ENCODE measurements around the gene CDK6. TPM values are rescaled to one million over a fixed set of nuclear protein-coding genes. Genes with fewer than 3 reads are reported as not detected.

CDK6 gene
- total and polyA plus RNA-seq, 4 donors = 3.3 to 35.0 (median 12.0) TPM

DNA sequence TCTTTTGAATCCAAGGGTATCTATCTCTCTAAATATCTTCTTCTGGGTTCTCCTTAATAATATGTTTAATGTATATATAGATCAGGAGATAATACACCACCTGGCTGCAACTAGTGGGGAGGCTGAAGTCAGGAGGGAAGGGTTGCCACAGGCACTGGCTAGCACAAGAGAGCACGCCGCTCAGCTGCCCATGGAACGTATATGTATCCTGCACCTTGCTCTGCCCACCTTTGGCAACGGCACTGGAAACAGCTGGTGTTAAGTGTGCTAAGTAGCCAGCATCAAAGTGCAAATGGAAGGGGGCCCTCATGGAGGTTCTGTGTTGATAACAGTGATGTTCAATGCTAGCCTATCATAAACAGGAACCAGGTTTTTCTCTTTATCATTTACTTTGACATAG is 196.4 kb downstream of the CDK6 start:
- no peak for TF ChIP-seq NR2F2 (IDR thresholded peaks at IDR 0.05)
- TF ChIP-seq FOXA2 (IDR thresholded peaks at IDR 0.05) = no peak
- TF ChIP-seq RAD21 (IDR thresholded peaks at IDR 0.05) = no peak
- TF ChIP-seq GABPA (IDR thresholded peaks at IDR 0.05 in 1 of 2, conservative IDR thresholded peaks at IDR 0.05 in 1 of 2) = no peak
- TF ChIP-seq, protein P1, sequence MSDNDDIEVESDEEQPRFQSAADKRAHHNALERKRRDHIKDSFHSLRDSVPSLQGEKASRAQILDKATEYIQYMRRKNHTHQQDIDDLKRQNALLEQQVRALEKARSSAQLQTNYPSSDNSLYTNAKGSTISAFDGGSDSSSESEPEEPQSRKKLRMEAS (IDR thresholded peaks at IDR 0.05) = no peak
- TF ChIP-seq, protein P2, sequence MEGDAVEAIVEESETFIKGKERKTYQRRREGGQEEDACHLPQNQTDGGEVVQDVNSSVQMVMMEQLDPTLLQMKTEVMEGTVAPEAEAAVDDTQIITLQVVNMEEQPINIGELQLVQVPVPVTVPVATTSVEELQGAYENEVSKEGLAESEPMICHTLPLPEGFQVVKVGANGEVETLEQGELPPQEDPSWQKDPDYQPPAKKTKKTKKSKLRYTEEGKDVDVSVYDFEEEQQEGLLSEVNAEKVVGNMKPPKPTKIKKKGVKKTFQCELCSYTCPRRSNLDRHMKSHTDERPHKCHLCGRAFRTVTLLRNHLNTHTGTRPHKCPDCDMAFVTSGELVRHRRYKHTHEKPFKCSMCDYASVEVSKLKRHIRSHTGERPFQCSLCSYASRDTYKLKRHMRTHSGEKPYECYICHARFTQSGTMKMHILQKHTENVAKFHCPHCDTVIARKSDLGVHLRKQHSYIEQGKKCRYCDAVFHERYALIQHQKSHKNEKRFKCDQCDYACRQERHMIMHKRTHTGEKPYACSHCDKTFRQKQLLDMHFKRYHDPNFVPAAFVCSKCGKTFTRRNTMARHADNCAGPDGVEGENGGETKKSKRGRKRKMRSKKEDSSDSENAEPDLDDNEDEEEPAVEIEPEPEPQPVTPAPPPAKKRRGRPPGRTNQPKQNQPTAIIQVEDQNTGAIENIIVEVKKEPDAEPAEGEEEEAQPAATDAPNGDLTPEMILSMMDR (IDR thresholded peaks at IDR 0.05; ENCODE audit: low read depth, low read length, missing input control) = no peak
- no peak for TF ChIP-seq JUND (IDR thresholded peaks at IDR 0.05)
- TF ChIP-seq, protein P3, sequence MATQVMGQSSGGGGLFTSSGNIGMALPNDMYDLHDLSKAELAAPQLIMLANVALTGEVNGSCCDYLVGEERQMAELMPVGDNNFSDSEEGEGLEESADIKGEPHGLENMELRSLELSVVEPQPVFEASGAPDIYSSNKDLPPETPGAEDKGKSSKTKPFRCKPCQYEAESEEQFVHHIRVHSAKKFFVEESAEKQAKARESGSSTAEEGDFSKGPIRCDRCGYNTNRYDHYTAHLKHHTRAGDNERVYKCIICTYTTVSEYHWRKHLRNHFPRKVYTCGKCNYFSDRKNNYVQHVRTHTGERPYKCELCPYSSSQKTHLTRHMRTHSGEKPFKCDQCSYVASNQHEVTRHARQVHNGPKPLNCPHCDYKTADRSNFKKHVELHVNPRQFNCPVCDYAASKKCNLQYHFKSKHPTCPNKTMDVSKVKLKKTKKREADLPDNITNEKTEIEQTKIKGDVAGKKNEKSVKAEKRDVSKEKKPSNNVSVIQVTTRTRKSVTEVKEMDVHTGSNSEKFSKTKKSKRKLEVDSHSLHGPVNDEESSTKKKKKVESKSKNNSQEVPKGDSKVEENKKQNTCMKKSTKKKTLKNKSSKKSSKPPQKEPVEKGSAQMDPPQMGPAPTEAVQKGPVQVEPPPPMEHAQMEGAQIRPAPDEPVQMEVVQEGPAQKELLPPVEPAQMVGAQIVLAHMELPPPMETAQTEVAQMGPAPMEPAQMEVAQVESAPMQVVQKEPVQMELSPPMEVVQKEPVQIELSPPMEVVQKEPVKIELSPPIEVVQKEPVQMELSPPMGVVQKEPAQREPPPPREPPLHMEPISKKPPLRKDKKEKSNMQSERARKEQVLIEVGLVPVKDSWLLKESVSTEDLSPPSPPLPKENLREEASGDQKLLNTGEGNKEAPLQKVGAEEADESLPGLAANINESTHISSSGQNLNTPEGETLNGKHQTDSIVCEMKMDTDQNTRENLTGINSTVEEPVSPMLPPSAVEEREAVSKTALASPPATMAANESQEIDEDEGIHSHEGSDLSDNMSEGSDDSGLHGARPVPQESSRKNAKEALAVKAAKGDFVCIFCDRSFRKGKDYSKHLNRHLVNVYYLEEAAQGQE (IDR thresholded peaks at IDR 0.05) = no peak
- H3K9me3 ChIP-seq (ENCODE audit: control insufficient read depth in 4 of 4, low read length in 3 of 4) = no peaks in the 10 kb centered on the region
- H3K4me1 ChIP-seq (ENCODE audit: control insufficient read depth in 4 of 4, insufficient read depth in 4 of 4, low read length in 3 of 4) = peaks cover 0 to 20% (median 8%) of the 10 kb centered on the region in 4 donors

GRCh38 chr7:92639213-92639896 is 197.0 kb downstream of the CDK6 start:
- WGBS = 82% methylated on average over 9 of the region's 9 CpGs
- H3K9me3 ChIP-seq (ENCODE audit: control insufficient read depth in 4 of 4, low read length in 3 of 4) = no peaks in the 10 kb centered on the region
- peaks cover 0 to 23% (median 9%) of the 10 kb centered on the region in 4 donors for H3K4me1 ChIP-seq (ENCODE audit: control insufficient read depth in 4 of 4, insufficient read depth in 4 of 4, low read length in 3 of 4)

More for the DNA sequence above, 196.4 kb downstream of the CDK6 start:
- Histone ChIP-seq H3K27ac (ENCODE audit: low read depth in 1 of 2, low read length in 2 of 2) (no peak overlapping the region), H3K36me3 (ENCODE audit: control insufficient read depth in 4 of 4, insufficient read depth in 3 of 4, low read depth in 1 of 4, low read length in 3 of 4) (no peaks in the 10 kb centered on the region), H3K27me3 (ENCODE audit: control insufficient read depth in 4 of 4, insufficient read depth in 4 of 4, low read length in 3 of 4) (no peaks in the 10 kb centered on the region), H3K4me3 (ENCODE audit: low read depth in 1 of 3, low read length in 3 of 3) (no peak overlapping the region), H3K9ac (ENCODE audit: low read depth in 1 of 2, low read length in 2 of 2) (no peak overlapping the region)
- WGBS = 85% methylated on average over 4 of the region's 4 CpGs
- no peak for DNase-seq (ENCODE audit: low spot score)

More at GRCh38 chr7:92639213-92639896, 197.0 kb downstream of the CDK6 start:
- Histone ChIP-seq H3K4me3 (ENCODE audit: low read depth in 1 of 3, low read length in 3 of 3) (no peak overlapping the region), H3K9ac (ENCODE audit: low read depth in 1 of 2, low read length in 2 of 2) (no peak overlapping the region), H3K36me3 (ENCODE audit: control insufficient read depth in 4 of 4, insufficient read depth in 3 of 4, low read depth in 1 of 4, low read length in 3 of 4) (no peaks in the 10 kb centered on the region), H3K27me3 (ENCODE audit: control insufficient read depth in 4 of 4, insufficient read depth in 4 of 4, low read length in 3 of 4) (no peaks in the 10 kb centered on the region), H3K27ac (ENCODE audit: low read depth in 1 of 2, low read length in 2 of 2) (no peak overlapping the region)
- TF ChIP-seq NR2F2 (IDR thresholded peaks at IDR 0.05) (no peak), EGR1 (IDR thresholded peaks at IDR 0.05; ENCODE audit: low read depth in 2 of 2) (no peak), ATF3 (IDR thresholded peaks at IDR 0.05) (no peak), HNF4G (IDR thresholded peaks at IDR 0.05) (no peak), HNF4A (conservative IDR thresholded peaks at IDR 0.05) (no peak), FOXA1 (IDR thresholded peaks at IDR 0.05) (no peak), YY1 (IDR thresholded peaks at IDR 0.05) (no peak), RXRA (IDR thresholded peaks at IDR 0.05) (no peak), GABPA (IDR thresholded peaks at IDR 0.05 in 1 of 2, conservative IDR thresholded peaks at IDR 0.05 in 1 of 2) (no peak)
- TF ChIP-seq, protein P3 (IDR thresholded peaks at IDR 0.05) = no peak
- TF ChIP-seq, protein P1 (IDR thresholded peaks at IDR 0.05) = no peak
- TF ChIP-seq, protein P4, sequence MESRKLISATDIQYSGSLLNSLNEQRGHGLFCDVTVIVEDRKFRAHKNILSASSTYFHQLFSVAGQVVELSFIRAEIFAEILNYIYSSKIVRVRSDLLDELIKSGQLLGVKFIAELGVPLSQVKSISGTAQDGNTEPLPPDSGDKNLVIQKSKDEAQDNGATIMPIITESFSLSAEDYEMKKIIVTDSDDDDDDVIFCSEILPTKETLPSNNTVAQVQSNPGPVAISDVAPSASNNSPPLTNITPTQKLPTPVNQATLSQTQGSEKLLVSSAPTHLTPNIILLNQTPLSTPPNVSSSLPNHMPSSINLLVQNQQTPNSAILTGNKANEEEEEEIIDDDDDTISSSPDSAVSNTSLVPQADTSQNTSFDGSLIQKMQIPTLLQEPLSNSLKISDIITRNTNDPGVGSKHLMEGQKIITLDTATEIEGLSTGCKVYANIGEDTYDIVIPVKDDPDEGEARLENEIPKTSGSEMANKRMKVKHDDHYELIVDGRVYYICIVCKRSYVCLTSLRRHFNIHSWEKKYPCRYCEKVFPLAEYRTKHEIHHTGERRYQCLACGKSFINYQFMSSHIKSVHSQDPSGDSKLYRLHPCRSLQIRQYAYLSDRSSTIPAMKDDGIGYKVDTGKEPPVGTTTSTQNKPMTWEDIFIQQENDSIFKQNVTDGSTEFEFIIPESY (IDR thresholded peaks at IDR 0.05) = no peak
- TF ChIP-seq, protein P2 (IDR thresholded peaks at IDR 0.05; ENCODE audit: low read depth, low read length, missing input control) = no peak
- DNase-seq (ENCODE audit: low spot score) = no peak

Measured in liver (tissue), 9 donors.